ENCODE results near the gene RIPK1.
"Not testable (repeated sequence)": the region's sequence is repeated elsewhere in the genome, so short reads cannot be mapped to it uniquely, and the experiment has no call there.

The RIPK1 gene

GRCh38 chr6:3137057-3137777, 68.9 kb downstream of the RIPK1 start:
- no peak for DNase-seq

GRCh38 chr6:3137873-3138272, 69.6 kb downstream of the RIPK1 start:
- not testable (repeated sequence) for DNase-seq

DNA sequence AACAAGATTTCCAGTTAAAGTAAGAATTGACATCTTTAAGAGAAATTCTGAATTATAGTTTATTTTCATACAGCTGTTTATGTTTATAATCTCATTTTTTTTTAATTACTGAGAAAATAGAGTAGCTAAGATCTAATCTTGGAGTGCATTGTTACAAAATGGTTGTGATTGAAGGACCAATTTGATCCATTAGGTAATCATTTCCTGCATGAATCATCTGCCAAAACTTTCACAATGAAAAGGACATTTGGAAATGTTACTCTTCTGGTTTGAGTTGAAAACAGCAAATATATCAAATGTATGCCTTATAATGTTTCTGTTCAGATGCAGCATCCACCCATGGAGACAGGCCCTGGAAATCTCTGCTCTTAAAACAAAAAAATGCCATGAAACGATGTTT, 70.0 kb downstream of the RIPK1 start:
- no peak for DNase-seq

GRCh38 chr6:3139090-3139903, 71.0 kb downstream of the RIPK1 start:
- DNase-seq, result peak; percentile 89

GRCh38 chr6:3140201-3140600, 71.9 kb downstream of the RIPK1 start:
- DNase-seq, result no peak

DNA sequence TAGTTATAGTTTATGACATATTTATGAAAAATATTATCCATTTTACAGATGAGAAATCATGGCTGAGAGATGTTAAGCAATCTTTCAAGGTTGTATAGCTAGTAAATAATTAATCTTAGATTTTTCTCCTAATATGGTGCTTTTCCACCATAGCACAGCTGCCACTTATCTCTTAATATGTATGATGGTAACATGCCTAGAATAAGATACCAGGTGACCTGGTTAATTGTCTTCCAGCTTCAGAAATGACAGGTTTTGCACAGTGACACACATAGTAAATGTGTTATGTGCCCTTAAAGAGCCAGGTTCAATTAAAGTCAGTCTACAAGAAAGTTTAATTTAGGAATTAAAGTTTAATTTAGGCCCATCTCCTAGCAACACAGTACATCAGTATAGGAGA, 74.2 kb downstream of the RIPK1 start:
- no peak for DNase-seq

DNA sequence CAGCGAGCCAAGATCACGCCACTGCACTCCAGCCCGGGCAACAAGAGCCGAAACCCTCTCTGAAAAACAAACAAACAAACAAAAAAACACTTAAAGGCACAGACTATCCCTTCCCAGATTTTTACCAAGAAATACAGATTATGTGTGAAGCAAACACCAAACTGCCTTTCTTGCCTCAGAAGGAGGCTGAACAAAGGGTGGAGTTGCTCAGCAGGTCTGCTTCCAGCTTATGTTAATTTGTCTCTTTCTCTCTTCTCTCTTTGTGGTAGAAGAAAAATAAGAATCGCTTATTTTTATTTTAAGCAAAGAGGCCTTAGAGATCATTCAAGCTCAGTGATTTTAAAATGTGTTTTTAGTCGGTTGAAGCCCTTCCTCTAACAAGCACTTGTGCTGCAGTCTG, 74.9 kb downstream of the RIPK1 start:
- no peak for DNase-seq

DNA sequence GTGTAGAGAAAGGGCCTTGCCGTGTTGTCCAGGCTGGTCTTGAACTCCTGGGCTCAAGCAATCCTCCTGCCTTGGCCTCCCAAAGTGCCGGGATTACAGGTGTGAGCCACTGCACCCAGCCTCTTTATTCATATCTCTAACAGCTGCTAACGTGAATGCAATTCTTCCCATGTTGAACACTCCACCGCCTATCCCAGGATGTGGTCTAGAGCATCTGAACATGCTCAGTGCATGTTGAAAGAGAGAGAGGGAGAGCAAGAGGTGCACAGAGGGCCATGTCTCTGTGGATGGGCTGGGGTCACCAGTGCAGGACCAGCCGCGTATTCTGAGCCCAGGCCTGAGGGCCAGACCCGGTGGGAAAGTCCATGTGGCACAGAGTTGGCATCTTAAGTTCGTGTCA, 76.3 kb downstream of the RIPK1 start:
- no peak for DNase-seq

- DNase-seq, result peak; percentile 8
These were observed 79.8 kb downstream of the RIPK1 start for GRCh38 chr6:3147914-3148757.

- peak; percentile 45 for DNase-seq
These were observed 83.4 kb downstream of the RIPK1 start for GRCh38 chr6:3151691-3152090.

DNA sequence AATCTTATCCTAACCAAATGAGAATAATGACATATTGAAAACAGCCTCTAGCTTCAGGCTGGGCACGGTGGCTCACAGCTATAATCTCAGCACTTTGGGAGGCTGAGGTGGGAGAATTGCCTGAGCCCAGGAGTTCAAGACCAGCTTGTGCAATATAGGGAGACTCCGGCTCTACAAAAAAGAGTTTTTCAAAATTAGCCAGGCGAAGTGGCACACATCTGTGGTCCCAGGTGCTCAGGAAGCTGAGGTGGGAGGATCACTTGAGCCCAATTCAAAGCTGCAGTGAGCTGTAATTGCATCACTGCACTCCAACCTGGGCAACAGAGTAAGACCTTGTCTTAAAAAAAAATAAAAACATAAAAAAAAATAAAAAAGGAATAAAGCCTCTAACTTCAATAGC, 84.4 kb downstream of the RIPK1 start:
- DNase-seq, result no peak

DNA sequence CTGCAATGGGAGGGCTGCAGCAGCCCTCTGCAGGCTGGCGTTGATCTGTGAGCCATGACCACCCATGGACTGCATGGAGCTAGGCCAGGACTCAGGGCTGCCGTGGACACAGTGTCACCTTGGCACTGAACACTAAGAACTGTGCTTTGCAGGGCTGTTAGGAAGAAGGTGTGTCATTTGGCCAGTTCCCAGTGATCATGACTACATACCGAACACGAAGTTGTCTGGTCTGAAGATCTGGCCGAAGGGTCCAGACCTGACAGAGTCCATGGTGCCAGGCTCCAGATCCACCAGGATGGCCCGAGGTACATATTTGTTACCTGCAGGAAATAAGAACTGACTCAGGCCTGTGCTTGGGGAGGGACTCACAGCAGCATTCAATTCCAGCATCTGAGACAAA, 87.1 kb downstream of the RIPK1 start:
- not testable (repeated sequence) for DNase-seq

DNA sequence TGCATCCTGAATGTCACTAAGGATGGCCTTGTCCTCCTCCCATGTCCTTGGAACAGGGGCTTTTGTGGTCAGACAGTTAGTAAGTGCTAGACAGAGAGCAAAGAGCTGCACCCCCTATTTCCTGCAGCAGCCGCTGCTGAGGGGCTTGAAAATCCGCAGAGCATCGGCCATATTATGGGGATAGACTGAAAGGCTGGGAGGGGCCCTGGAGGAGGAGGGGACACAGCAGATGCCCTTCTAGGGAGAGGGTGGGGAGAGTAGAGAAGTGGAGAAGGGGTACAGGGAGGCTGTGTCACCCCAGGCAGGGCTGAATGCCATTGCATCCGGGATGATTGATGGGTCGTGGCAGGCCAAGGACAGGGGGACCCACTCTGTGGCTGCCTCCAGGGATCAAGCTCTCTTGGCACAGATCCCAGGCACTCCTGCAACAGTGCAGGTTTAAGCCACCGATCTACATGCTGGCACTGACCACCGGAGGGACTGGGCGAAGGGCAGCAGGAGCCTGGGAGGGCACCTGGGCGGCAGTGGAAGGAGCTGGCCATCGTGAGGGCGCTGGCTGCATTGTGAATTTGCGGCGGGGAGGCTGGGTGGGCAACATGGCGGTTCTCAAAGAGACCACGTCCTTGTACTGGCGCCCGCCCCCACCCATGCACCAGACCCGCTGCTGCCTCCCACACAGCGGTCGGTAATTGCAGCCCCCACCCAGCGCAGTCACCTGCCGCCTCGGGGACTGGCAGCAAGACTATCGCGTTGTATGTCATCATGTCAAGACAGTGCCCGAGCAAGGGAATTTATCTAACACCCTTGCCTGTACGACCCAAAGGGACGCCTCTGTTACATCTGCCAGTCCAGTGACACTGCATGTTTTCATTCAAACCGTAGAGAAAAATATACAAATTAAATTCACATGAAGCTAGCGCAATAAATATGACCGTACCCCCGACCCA, 88.2 kb downstream of the RIPK1 start:
- DNase-seq, result peak; percentile 66

GRCh38 chr6:3157131-3157933, 89.0 kb downstream of the RIPK1 start, which contains the start of gene TUBB2A:
TUBB2A (minus strand) TSS chr6:3157544; CDS start chr6:3157463, 81 bp downstream.
- DNase-seq, result peak; percentile 60

- no peak for DNase-seq
These were observed 91.8 kb downstream of the RIPK1 start for GRCh38 chr6:3159805-3160781.

DNA sequence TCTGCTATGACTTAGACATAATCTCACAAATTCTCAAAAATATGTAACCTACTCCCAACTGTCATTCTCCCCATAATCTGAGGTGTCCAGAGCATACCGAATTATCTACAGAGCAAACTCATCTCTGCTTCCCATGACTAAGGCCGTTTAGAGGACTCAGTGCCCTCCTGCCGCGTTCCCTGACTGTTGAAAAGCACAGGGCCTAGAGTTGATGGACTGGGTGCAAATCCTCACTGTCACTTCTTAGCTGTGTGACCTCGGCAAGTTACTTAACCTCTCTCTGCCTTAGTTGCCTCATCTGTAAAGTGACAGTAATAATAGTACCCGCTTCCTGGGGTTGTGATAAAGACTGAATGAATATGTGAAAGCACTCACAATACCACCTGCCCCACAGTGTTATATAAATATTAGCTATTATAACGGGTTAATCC, 93.8 kb downstream of the RIPK1 start:
- no peak for DNase-seq

- peak; percentile 86 for DNase-seq
These were observed 94.4 kb downstream of the RIPK1 start for GRCh38 chr6:3162565-3163247.

GRCh38 chr6:3163248-3163594, 94.9 kb downstream of the RIPK1 start:
- DNase-seq, result no peak

DNA sequence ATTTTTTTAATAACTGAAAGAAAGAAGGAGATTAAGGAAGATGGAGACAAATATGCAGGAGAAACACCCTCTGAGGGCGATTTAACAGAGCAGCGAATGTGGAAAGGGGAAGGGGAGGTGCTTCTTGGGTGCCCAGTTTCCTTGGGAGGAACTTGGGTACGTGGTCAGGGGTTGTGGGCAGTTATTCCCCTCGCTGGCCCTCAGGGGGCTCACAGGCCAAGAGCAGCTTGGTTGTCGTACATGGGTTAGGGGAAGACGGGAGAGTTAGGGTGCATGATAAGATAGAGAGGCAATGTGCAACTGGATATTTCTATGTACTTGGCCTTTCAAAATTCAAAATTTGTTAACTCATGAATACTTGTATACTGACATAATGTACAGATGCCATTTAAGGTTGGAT, 96.1 kb downstream of the RIPK1 start:
- no peak for DNase-seq

Data from NCI-H1105 treated with DMSO at 0.1 percent for 48 hours (cell line).